TTC549 (cell line): Measurements from ENCODE around the gene ELFN1.

Experiments
- FAIRE-seq: peaks from 2 replicates; lab custom pipeline; 2012; peaks lifted over from hg19 to GRCh38; lab: Jason Lieb, UNC

Gene ELFN1

GRCh38 chr7:1743481-1744230, 73.6 kb downstream of the ELFN1 start:
- FAIRE-seq, result no peak

DNA sequence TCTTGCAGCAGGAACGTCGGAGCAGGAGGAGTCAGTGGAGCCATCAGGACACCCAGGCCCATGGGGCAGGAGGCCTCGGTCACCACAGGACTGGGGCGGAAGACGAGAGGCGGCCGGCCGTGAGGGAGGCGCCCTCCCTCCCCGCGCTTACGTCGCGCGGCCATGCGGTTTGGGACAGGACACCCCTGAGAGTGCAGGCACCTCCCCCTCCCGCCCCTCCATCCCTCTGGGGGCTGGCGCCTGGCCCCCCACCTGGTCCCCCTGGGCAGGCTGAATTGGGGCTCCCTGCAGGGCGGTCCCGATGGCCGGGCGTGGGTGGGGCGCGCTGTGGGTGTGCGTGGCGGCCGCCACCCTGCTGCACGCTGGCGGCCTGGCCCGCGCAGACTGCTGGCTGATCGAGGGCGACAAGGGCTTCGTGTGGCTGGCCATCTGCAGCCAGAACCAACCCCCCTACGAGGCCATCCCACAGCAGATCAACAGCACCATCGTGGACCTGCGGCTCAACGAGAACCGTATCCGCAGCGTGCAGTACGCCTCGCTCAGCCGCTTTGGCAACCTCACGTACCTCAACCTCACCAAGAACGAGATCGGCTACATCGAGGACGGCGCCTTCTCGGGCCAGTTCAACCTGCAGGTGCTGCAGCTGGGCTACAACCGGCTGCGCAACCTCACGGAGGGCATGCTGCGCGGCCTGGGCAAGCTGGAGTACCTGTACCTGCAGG, 74.4 kb downstream of the ELFN1 start:
- FAIRE-seq, result no peak

DNA sequence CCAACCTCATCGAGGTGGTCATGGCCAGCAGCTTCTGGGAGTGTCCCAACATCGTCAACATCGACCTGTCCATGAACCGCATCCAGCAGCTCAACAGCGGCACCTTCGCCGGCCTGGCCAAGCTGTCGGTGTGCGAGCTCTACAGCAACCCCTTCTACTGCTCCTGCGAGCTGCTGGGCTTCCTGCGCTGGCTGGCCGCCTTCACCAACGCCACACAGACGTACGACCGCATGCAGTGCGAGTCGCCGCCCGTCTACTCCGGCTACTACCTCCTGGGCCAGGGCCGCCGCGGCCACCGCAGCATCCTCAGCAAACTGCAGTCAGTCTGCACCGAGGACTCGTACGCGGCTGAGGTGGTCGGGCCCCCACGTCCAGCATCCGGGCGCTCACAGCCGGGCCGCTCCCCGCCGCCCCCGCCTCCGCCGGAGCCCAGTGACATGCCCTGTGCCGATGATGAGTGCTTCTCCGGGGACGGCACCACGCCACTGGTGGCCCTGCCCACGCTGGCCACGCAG, 75.0 kb downstream of the ELFN1 start:
- FAIRE-seq, result no peak

DNA sequence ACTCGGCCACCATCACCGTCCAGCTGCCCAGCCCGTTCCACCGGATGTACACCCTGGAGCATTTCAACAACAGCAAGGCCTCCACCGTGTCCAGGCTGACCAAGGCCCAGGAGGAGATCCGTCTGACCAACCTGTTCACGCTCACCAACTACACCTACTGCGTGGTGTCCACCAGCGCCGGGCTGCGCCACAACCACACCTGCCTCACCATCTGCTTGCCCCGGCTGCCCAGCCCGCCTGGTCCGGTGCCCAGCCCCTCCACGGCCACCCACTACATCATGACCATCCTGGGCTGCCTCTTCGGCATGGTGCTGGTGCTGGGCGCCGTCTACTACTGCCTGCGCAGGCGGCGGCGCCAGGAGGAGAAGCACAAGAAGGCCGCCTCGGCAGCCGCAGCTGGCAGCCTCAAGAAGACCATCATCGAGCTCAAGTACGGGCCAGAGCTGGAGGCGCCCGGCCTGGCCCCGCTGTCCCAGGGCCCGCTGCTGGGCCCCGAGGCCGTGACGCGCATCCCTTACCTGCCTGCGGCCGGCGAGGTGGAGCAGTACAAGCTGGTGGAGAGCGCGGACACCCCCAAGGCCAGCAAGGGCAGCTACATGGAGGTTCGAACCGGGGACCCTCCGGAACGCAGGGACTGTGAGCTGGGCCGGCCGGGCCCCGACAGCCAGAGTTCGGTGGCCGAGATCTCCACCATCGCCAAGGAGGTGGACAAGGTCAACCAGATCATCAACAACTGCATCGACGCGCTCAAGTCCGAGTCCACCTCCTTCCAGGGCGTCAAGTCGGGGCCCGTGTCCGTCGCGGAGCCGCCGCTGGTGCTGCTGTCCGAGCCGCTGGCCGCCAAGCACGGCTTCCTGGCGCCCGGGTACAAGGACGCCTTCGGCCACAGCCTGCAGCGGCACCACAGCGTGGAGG, 75.8 kb downstream of the ELFN1 start:
- no peak for FAIRE-seq

DNA sequence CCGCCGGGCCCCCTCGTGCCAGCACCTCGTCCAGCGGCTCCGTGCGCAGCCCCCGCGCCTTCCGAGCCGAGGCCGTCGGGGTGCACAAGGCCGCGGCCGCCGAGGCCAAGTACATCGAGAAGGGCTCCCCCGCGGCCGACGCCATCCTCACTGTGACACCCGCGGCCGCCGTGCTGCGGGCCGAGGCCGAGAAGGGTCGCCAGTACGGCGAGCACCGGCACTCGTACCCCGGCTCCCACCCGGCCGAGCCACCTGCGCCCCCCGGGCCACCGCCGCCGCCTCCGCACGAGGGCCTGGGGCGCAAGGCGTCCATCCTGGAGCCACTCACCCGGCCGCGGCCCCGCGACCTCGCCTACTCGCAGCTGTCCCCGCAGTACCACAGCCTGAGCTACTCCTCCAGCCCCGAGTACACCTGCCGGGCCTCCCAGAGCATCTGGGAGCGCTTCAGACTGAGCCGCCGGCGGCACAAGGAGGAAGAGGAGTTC, 76.5 kb downstream of the ELFN1 start:
- FAIRE-seq, result no peak

DNA sequence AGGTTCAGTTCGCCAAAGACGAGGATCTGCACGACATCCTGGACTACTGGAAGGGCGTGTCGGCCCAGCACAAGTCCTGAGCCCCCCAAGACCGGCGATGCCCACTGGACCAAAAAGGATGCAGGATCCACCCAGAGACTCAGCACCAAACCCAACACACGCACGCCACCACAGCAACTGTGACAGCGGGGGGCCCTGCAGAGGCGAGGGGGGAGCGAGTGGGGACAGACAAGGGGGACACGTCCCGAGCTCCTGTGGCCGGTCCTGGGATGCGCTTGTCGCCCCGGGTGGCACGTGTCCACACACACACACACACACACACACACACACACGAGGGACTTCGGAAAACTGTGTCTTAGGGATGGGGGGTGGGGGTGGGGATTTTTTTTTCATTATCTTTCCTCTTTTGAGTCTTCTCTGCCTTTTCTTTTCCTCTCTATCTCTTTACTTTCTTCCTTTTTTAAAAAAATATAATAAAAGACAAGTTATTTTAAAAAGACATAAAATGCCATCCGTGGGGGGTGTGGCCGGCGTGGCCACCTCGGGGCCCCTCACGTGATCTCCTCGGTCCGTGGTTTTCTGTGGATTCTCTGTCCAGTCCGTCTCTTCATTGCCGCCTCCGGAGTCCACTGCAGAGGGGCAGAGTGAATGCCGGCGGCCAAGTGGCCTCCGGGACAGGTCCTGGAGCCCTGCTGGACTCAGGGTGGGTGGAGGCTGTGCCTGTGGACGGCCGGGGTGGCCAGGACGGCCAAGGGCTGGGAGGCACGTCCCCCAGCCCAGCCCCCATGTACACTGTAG, 77.1 kb downstream of the ELFN1 start:
- FAIRE-seq, result no peak

DNA sequence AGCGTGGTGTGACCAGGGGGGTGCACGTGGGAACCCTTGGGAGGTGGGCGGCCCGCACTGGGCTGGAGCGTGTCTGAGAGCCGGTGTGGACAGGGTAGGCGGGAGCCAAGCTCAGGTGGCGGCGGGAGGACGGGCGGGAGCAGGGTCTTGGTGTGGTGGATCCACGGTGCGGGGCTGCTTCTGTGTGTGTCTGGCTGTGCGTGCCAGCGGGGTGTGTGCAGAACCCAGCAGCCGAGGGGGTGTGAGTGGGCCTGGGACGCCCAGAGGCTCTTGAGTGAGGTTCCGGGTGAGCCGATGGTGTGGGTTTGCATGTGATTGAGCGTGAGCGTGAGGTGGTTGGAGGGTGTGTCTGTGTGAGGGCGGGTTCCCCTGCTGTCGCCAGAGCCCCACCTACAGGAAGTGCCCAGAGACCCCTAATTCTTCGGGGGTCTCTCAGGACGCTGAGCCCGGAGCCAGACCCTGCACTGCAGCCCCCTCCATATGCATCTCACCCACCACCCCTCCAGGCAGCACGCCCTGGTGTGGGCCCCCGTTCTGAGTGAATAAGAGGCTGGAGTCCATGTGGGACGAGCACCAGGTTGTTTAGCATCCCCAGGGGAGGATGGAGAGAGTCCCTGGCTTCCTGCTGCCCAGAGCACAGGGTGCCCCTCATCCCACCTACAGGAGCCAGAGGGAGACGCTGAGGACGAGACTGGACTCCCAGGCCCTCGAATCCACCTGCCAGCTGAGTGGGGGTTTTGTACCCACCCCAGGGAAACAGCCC, 78.2 kb downstream of the ELFN1 start:
- no peak for FAIRE-seq

GRCh38 chr7:1748839-1749173, 78.7 kb downstream of the ELFN1 start:
- FAIRE-seq, result no peak

GRCh38 chr7:1749351-1749863, 79.3 kb downstream of the ELFN1 start:
- no peak for FAIRE-seq

- FAIRE-seq, result no peak
Observed at GRCh38 chr7:1749864-1750466, 79.9 kb downstream of the ELFN1 start.

DNA sequence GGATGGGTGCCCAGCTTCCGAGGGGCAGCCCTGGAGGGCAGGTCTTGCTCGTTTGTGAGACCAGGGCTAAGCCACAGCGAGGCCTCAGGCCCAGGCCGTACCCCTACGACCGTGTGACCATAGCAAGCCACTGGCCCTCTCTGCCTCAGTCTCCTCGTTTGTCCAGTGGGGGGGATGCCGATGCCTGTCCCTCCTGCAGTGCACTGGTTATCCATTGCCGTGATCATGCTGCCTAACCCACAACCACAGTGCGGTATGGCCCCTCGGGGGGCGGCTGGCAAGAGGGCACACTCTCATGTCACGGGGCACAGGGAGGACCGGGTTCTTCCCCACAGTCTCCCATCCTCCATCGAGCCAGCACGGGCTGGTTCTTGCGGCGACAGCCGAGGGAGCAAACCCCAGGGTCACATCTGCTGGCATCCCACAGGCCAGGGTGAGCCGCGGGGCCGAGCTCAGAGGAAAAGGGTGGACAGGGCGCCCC, 80.5 kb downstream of the ELFN1 start:
- no peak for FAIRE-seq

- FAIRE-seq, result no peak
Observed at GRCh38 chr7:1752111-1752510, 82.0 kb downstream of the ELFN1 start.

DNA sequence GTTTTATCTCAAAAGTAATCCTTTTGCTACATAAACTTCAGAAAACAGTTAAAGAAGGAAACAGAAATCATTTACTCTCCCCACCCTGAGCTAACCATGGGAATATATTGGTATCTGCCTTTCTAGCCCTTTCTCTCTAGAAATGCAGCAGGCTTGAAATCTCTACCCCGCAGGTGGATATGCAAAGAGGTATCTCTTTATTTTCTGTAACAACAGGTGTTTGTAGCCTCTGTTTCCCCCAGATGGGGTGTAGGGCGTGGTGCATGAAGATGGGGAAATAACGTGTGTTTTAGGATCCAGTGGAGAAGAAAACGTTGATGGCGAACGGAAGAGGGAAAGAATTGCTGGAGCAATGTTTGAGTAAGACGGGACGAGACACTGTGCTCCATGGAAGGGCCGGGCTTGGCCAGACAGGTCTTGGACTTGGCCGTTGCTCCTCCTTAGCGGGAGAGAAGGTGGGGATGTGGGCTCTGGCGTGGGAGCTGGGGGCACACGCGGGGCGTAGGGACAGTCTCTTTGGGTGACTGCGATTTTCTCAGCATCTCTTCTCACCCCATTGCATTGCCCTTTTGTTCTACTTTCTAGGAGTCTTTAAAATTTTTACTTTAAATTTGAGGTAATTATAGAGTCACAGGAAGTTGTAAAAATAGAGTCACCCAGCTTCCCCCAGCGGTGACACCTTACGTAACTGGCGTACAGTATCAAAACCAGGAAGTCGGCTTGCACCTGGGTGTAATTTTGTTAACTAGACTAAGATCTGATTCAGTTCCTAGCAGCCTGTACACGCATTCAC, 82.9 kb downstream of the ELFN1 start:
- FAIRE-seq, result no peak

DNA sequence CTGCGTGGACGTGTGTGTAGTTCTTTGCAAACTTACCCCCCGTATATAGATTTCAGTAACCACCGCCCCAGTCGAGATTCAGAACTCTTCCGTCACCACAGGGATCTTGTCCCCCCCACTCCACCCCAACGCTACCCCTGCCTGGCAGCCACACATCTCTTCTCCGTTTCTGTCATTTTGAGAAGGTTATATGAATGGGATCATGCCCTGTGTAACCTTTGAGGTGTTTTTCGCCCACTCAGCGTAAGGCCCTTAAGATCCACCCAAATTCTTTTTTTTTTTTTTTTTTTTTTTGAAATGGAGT, 83.4 kb downstream of the ELFN1 start:
- FAIRE-seq, result no peak

- no peak for FAIRE-seq
Observed at GRCh38 chr7:1754345-1754908, 84.3 kb downstream of the ELFN1 start.

GRCh38 chr7:1755783-1756625, 85.9 kb downstream of the ELFN1 start:
- no peak for FAIRE-seq

- FAIRE-seq, result no peak
Observed at GRCh38 chr7:1757601-1758000, 87.5 kb downstream of the ELFN1 start.
